Aorta (tissue), 5 donors: Measurements from ENCODE around the gene QSOX1. TPM values are rescaled to one million over a fixed set of nuclear protein-coding genes. Genes with fewer than 3 reads are reported as not detected.

Experiments used
- ATAC-seq: fragments of 200-7000 bp; cut with Tn5 transposase; one replicate; pipeline ENCODE4 v1.9.1; 2022; ENCODE audit warnings: moderate library complexity; ENCODE audit not compliant: low FRiP score
- DNase-seq, 2 donors: peaks; one replicate each; pipeline ENCODE4 v3.0.0-alpha.2; 2020
- H3K27ac ChIP-seq, 2 donors: one replicate each; pipeline ENCODE4 v1.5.1; 2013; ENCODE audit warnings: low read length in 2 of 2, mild to moderate bottlenecking in 2 of 2, moderate library complexity in 2 of 2, control low read depth in 1 of 2, inconsistent platforms in 1 of 2, low read depth in 1 of 2
- H3K27me3 ChIP-seq, 2 donors: one replicate each; pipeline ENCODE4 v1.6.1; 2013; ENCODE audit warnings: control low read depth in 1 of 2, low read length in 1 of 2, mild to moderate bottlenecking in 1 of 2, moderate library complexity in 1 of 2; ENCODE audit not compliant: insufficient read depth in 2 of 2, control insufficient read depth in 1 of 2
- H3K36me3 ChIP-seq, 2 donors: one replicate each; pipeline ENCODE4 v1.6.1; 2013; ENCODE audit warnings: control low read depth in 1 of 2, low read length in 1 of 2, mild to moderate bottlenecking in 1 of 2; ENCODE audit not compliant: insufficient read depth in 2 of 2, control insufficient read depth in 1 of 2
- H3K4me1 ChIP-seq, 2 donors: one replicate each; pipeline ENCODE4 v1.6.1; 2013; ENCODE audit warnings: low read length in 2 of 2, control low read depth in 1 of 2, mild to moderate bottlenecking in 1 of 2, moderate library complexity in 1 of 2; ENCODE audit not compliant: insufficient read depth in 2 of 2, control insufficient read depth in 1 of 2
- H3K4me3 ChIP-seq, 2 donors: one replicate each; pipeline ENCODE4 v1.5.1; 2013; ENCODE audit warnings: low read length in 2 of 2, control low read depth in 1 of 2, mild to moderate bottlenecking in 1 of 2
- H3K9me3 ChIP-seq: one replicate; pipeline ENCODE4 v1.6.1; 2013; ENCODE audit warnings: mild to moderate bottlenecking, low read length; ENCODE audit not compliant: control insufficient read depth
- WGBS, 2 donors: extraction: QIAGEN DNeasy Blood & Tissue Kit; methylation state at CpG; one replicate each; pipeline ENCODE4 v1.1.7; 2013; 5-methylcytosine and 5-hydroxymethylcytosine counted together
- intact Hi-C, 2 donors: fragments of 100-400 bp; cut with DNase I; formaldehyde crosslinking; loops; one replicate each; pipeline versions ENCODE4 v1.14.2 to v1.15.0; 2022
- polyA plus RNA-seq, 2 donors: library from polyadenylated mRNA; stranded (reverse); fragments of 200-250 nt; gene quantifications; one replicate each; pipeline ENCODE4 v1.2.3, GENCODE V29; 2013
- total RNA-seq, 2 donors: library from RNA; stranded (reverse); fragmentation: NEBNext Ultra II Directional; extraction: Animal tissue kit (Norgen Biotek cat#: 25700); gene quantifications; one replicate each; pipeline ENCODE4 v1.2.1, GENCODE V29; 2021
- donor health status: healthy with polysubstance abuse.
- donor health status: Bipolar disorder and iron deficiency.
- donor health status: DM: no; HTN: no; CAD: no.
- donor health status: DM: no; HTN: no; CAD: no.
- donor health status: DM: yes; HTN: yes; CAD: no.

Gene QSOX1
- total and polyA plus RNA-seq, 4 donors, result 24.5 to 181 (median 91.7) TPM

GRCh38 chr1:180238675-180239074, 84.0 kb downstream of the QSOX1 start:
- Histone ChIP-seq H3K27me3 (no peaks in the 10 kb centered on the region), H3K27ac (no peak overlapping the region), H3K4me1 (no peaks in the 10 kb centered on the region), H3K36me3 (no peaks in the 10 kb centered on the region), H3K4me3 (no peak overlapping the region), H3K9me3 (no peaks in the 10 kb centered on the region)
- WGBS, 2 donors, result 33% methylated on average over 7 of the region's 7 CpGs
- intact Hi-C loops, result no loop called here
- ATAC-seq (no peak), DNase-seq (peak in 1 of 2 donors; percentile 10)

GRCh38 chr1:180239145-180240096, 84.8 kb downstream of the QSOX1 start:
- H3K27me3 ChIP-seq, result no peaks in the 10 kb centered on the region
- intact Hi-C loops, result no loop called here
- DNase-seq, result peak in 1 of 2 donors; percentile 10

GRCh38 chr1:180241716-180242544, 87.3 kb downstream of the QSOX1 start:
- Histone ChIP-seq H3K4me1 (no peaks in the 10 kb centered on the region), H3K36me3 (no peaks in the 10 kb centered on the region), H3K27me3 (no peaks in the 10 kb centered on the region), H3K27ac (no peak overlapping the region), H3K9me3 (no peaks in the 10 kb centered on the region), H3K4me3 (no peak overlapping the region)
- intact Hi-C loops, result no loop called here
- peak in 1 of 2 donors; percentile 9 for DNase-seq
- 67 to 70% methylated on average over 8 of the region's 8 CpGs for WGBS, 2 donors
- ATAC-seq, result no peak

More at GRCh38 chr1:180239145-180240096, 84.8 kb downstream of the QSOX1 start:
- no peaks in the 10 kb centered on the region for H3K36me3 ChIP-seq
- no peaks in the 10 kb centered on the region for H3K4me1 ChIP-seq
- H3K27ac ChIP-seq, result no peak overlapping the region
- no peak for ATAC-seq
- H3K4me3 ChIP-seq, result no peak overlapping the region
- H3K9me3 ChIP-seq, result no peaks in the 10 kb centered on the region
- 13 to 17% methylated on average over 10 of the region's 10 CpGs for WGBS, 2 donors

DNA sequence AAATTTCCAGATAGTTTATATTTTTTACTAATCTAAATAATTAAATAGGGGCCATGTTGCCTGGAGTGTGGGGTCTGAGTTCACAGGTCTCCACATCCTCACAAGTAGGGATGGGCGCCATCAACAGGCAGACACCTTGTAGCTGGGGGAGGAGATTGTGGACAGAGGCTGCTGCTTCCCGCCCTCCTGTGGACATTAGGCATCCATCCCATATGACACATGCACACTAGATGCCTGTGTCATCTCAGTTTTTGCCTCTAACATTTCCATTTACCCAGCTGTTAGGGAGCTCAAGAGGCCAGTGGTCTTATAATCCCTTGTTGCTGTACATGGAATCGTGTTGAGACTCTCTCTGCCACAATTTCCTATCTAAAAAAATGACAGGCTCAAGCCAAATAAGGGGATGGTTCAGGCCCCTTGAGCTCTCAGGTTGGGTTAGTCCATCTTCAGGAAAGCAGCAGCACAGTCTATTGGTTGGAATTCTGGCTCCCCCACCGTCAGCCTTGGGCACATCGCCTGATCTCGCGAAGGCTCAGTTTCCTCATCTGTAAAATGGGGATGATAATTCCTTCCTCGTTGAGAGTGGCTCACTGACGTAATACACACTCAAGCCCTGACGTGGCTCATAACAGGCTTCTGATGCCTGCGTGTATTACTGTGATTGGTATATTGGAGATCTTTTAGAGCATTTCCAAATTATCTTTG, 89.0 kb downstream of the QSOX1 start:
- no peak for ATAC-seq

DNA sequence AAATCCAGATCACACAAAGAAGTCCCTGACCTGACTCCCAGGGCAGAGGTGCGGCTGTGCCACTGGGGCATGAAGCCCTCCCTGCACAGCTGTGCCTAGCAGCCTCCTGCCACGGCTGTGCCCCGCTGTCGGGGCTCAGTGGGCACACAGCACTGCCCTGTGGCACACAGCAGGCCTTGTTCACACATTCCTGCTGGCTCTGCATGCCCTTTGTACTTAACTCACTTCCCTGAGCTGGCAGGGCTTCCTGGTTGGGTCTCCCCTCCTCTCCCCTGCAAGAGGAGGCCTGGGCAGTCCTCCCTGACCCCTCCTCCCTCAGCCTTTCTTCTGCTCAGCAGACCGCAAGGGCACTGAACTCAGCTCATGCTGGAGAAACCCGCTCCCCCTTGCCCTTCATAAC, 90.2 kb downstream of the QSOX1 start:
- Histone ChIP-seq H3K27me3 (no peaks in the 10 kb centered on the region), H3K27ac (no peak overlapping the region), H3K36me3 (no peaks in the 10 kb centered on the region), H3K4me1 (no peaks in the 10 kb centered on the region), H3K4me3 (no peak overlapping the region), H3K9me3 (no peaks in the 10 kb centered on the region)
- WGBS, 2 donors, result 90 to 91% methylated on average over 6 of the region's 6 CpGs
- intact Hi-C loops, result no loop called here
- peak in 1 of 2 donors; percentile 42 for DNase-seq
- ATAC-seq, result no peak

More for the DNA sequence above, 89.0 kb downstream of the QSOX1 start:
- WGBS, 2 donors, result 85 to 87% methylated on average over 11 of the region's 11 CpGs
- Histone ChIP-seq H3K4me3 (no peak overlapping the region), H3K4me1 (no peaks in the 10 kb centered on the region), H3K9me3 (no peaks in the 10 kb centered on the region), H3K27ac (no peak overlapping the region), H3K36me3 (no peaks in the 10 kb centered on the region), H3K27me3 (no peaks in the 10 kb centered on the region)
- intact Hi-C loops, result no loop called here
- peak in 1 of 2 donors; percentile 22 for DNase-seq

GRCh38 chr1:180246579-180246978, 91.9 kb downstream of the QSOX1 start:
- Histone ChIP-seq H3K4me1 (no peaks in the 10 kb centered on the region), H3K27ac (no peak overlapping the region), H3K4me3 (no peak overlapping the region), H3K27me3 (no peaks in the 10 kb centered on the region), H3K36me3 (no peaks in the 10 kb centered on the region), H3K9me3 (no peaks in the 10 kb centered on the region)
- ATAC-seq (no peak), DNase-seq (no peak)
- WGBS, 2 donors, result 93 to 96% methylated on average over 5 of the region's 5 CpGs
- intact Hi-C loops, result no loop called here

DNA sequence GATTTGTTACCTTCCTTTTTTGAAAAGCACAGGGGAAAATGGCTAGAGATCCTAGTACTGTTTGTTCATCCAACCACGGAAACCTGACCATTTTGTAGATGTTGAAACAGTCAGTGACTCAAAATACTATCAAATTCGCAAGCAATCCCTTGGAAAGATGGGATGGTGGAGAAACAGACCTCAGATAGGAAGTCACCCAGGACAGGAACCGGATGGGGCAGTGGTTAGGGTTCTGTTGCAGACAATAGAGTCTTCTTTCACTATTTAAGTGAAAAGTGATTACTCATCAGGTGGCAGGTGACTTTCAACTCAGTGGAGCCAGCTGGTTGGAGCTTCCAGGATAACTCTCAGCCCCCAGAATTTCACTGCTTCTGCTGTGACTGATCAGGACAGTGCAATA, 92.4 kb downstream of the QSOX1 start:
- no peak overlapping the region for H3K27ac ChIP-seq
- intact Hi-C loops, result no loop called here
- H3K36me3 ChIP-seq, result no peaks in the 10 kb centered on the region
- no peak for ATAC-seq
- DNase-seq, result no peak
- H3K4me3 ChIP-seq, result no peak overlapping the region
- no peaks in the 10 kb centered on the region for H3K27me3 ChIP-seq
- 86 to 88% methylated on average over 3 of the region's 3 CpGs for WGBS, 2 donors
- no peaks in the 10 kb centered on the region for H3K9me3 ChIP-seq
- H3K4me1 ChIP-seq, result no peaks in the 10 kb centered on the region

GRCh38 chr1:180247580-180247979, 92.9 kb downstream of the QSOX1 start:
- Histone ChIP-seq H3K27me3 (no peaks in the 10 kb centered on the region), H3K36me3 (no peaks in the 10 kb centered on the region), H3K4me3 (no peak overlapping the region), H3K4me1 (no peaks in the 10 kb centered on the region), H3K27ac (no peak overlapping the region), H3K9me3 (no peaks in the 10 kb centered on the region)
- 88 to 91% methylated on average over 4 of the region's 4 CpGs for WGBS, 2 donors
- no peak for ATAC-seq
- intact Hi-C loops, result no loop called here
- no peak for DNase-seq
